Kidney capillary endothelial cell (primary cell): Measurements from ENCODE around the gene TOMM7.

Experiments used
- DNase-seq: peaks from one replicate; pipeline ENCODE4 v3.0.0-alpha.2; 2018; ENCODE audit warnings: low spot score

TOMM7 gene

GRCh38 chr7:22822486-22823141, at the start of gene TOMM7:
Gene TOMM7, minus strand, starts transcription at chr7:22822849. Its CDS starts 70 bp downstream, at chr7:22822779.
- DNase-seq, result peak; percentile 95

GRCh38 chr7:22872096-22872807, 49.6 kb upstream of the TOMM7 start:
- DNase-seq, result no peak

GRCh38 chr7:22871661-22872060, 49.0 kb upstream of the TOMM7 start:
- DNase-seq, result no peak

- no peak for DNase-seq
Observed at GRCh38 chr7:22868509-22868908, 45.9 kb upstream of the TOMM7 start.

DNA sequence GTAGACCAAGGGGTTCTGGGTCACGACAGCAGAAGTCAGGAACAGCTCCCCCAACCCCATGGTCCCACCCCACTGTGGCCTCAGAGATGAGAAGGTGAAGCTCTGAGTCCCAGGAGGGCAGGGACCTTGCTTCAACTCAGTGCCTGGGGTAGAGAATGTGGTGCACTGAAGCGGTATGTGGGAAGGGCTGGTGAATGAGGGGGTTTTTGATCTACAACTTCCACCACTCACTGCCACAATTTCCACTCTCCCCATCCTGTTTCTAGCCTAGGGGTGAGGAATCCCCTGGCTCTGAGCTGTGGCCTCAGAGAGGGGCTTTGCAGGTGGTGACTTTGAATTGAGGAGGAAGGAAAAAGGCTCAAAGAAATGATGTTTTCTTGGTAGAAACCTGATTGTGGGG, 44.9 kb upstream of the TOMM7 start:
- DNase-seq, result no peak

- no peak for DNase-seq
Observed at GRCh38 chr7:22867003-22867402, 44.4 kb upstream of the TOMM7 start.

GRCh38 chr7:22865602-22865960, 42.9 kb upstream of the TOMM7 start:
- DNase-seq, result no peak

DNA sequence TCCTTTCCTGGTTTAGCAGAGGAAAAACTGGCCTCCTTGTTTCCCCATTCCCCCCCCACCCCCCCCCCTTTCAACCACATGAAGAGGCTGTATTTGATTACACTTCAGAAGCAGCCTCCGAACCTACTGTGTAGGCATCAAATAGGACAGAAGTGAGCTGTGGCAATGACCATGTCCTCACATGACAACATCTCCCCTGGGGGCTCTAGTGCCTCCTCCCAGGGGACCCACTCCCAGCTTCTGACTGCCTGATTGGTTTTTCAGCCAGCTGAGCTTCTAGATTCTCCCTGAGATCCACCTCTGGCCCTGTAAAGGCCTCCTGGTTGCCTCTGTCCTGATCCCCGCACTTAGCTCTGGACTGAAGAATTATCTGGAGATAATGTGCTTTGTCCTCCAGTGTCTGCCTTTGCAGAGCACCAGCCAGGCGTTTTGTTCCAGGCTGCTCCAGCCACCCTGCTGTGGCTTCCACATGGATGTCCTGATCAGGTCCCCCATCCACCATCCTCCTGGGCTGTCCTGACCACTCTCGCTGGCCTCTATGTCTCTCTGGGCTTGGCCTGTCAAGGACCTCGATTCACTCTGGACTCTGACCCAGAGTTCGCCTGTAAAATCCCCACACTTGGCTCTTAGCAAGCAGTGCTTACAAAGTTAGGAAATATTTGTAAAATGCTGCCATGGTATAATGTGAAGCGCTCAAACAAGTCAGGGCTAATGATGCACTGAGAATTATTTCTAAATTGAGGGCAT, 42.4 kb upstream of the TOMM7 start:
- no peak for DNase-seq

- DNase-seq, result no peak
Observed at GRCh38 chr7:22864301-22864700, 41.7 kb upstream of the TOMM7 start.

- DNase-seq, result no peak
Observed at GRCh38 chr7:22863156-22863899, 40.7 kb upstream of the TOMM7 start.

- no peak for DNase-seq
Observed at GRCh38 chr7:22861576-22861975, 38.9 kb upstream of the TOMM7 start.

GRCh38 chr7:22860784-22861482, 38.3 kb upstream of the TOMM7 start:
- no peak for DNase-seq

GRCh38 chr7:22860337-22860736, 37.7 kb upstream of the TOMM7 start:
- no peak for DNase-seq

GRCh38 chr7:22859641-22860290, 37.1 kb upstream of the TOMM7 start:
- DNase-seq, result no peak

- DNase-seq, result peak; percentile 44
Observed at GRCh38 chr7:22858640-22859561, 36.3 kb upstream of the TOMM7 start.

- no peak for DNase-seq
Observed at GRCh38 chr7:22858274-22858639, 35.6 kb upstream of the TOMM7 start.

DNA sequence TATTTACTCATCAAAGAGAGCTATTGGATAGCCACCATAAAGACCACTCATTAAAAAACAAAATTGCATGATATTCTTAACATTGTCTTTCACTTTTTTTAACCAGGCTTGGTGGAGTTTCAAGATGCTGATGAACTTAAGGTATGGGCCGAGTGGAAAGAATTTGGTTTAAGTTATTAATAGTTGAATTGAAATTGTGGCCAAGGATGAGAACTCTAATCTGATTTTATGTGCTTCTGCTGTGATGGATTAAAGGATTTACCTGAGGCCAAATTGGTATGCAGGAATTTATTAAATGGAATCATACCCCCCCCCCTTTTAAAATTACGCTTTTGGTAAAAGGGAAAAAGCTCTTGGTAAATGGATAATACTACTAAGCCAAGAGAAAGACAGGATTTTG, 33.8 kb upstream of the TOMM7 start:
- DNase-seq, result no peak

- DNase-seq, result no peak
Observed at GRCh38 chr7:22855049-22855392, 32.4 kb upstream of the TOMM7 start.

DNA sequence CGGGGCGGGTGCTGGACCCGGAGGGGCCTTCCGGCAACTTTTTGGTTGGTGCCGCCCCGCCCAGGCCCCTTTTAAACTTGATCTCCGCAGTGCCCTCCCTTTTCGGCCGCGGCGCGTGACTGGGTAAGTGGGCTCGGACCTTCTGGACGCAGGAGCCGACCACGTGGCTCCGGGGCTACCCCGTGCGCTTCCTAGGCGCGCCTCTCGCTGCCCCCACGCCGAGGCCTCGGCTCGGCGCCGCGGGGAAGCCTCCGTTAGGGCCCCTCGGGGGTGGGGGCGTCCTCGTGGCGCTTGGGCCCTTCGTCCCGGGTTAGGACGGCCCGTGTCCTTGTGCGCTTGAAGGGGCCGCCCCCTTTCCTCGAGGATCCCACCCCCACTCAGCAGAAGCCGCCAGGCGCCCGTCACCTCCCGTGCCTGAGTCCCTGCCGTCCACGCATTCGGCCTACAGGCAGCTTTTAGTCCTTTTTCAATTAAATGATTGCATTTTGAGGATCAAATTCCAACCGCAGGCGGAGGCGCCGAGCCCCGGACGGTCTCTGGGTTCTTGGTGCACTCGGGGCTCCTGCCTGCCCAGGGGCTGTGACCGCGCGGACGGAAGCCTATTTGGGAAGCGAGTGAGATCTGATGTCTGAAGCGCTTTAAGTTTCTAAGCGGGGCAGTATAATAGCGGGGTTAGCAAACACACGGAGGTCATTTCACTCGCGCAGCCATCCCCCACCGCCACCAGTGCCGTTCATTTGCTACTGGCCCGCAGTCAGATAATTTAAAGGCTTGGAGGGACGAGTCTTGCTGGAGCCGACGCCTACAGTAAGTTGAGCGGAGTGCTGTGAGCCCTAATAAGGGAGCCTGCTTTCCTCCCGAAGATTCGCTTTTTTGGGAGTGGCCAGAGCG, 31.8 kb upstream of the TOMM7 start:
- DNase-seq, result no peak
